ENCODE measurements around the gene ABHD8. TPM values are rescaled to one million over a fixed set of nuclear protein-coding genes. Genes with fewer than 3 reads are reported as not detected.
A peak's percentile ranks its signal among the peaks of the same experiment; 100 is the strongest.

The ABHD8 gene
- total RNA-seq, 1 donor from 2014 or later, result 12.9 TPM

GRCh38 chr19:17268754-17269153, 34.5 kb downstream of the ABHD8 start:
- DNase-seq (ENCODE audit: low spot score), result no peak

- DNase-seq (ENCODE audit: low spot score), result peak; percentile 94
Measured at GRCh38 chr19:17266975-17267788, 36.0 kb downstream of the ABHD8 start, which contains the start of gene BABAM1. Gene BABAM1 (plus strand): TSS chr19:17267443. CDS start chr19:17268807, 1,364 bp downstream.

- DNase-seq (ENCODE audit: low spot score), result no peak
Measured at GRCh38 chr19:17266589-17266974, 36.6 kb downstream of the ABHD8 start.

GRCh38 chr19:17266026-17266425, 37.2 kb downstream of the ABHD8 start:
- no peak for DNase-seq (ENCODE audit: low spot score)

GRCh38 chr19:17264641-17264979, 38.6 kb downstream of the ABHD8 start, which contains the start of gene USHBP1:
Gene USHBP1 (minus strand): TSS chr19:17264745. CDS start chr19:17264299, 446 bp downstream.
- no peak for DNase-seq (ENCODE audit: low spot score)

- DNase-seq (ENCODE audit: low spot score), result no peak
Measured at GRCh38 chr19:17263712-17264640, 39.2 kb downstream of the ABHD8 start.

GRCh38 chr19:17262557-17262956, 40.7 kb downstream of the ABHD8 start:
- no peak for DNase-seq (ENCODE audit: low spot score)

GRCh38 chr19:17260842-17261325, 42.3 kb downstream of the ABHD8 start:
- DNase-seq (ENCODE audit: low spot score), result no peak

GRCh38 chr19:17259934-17260333, 43.3 kb downstream of the ABHD8 start:
- no peak for DNase-seq (ENCODE audit: low spot score)

GRCh38 chr19:17259118-17259780, 44.0 kb downstream of the ABHD8 start:
- DNase-seq (ENCODE audit: low spot score), result no peak

- DNase-seq (ENCODE audit: low spot score), result no peak
Measured at GRCh38 chr19:17256130-17256529, 47.1 kb downstream of the ABHD8 start.

- no peak for DNase-seq (ENCODE audit: low spot score)
Measured at GRCh38 chr19:17255150-17255621, 48.0 kb downstream of the ABHD8 start.

GRCh38 chr19:17254636-17255035, 48.6 kb downstream of the ABHD8 start:
- DNase-seq (ENCODE audit: low spot score), result no peak

- no peak for DNase-seq (ENCODE audit: low spot score)
Measured at GRCh38 chr19:17249887-17250548, 53.2 kb downstream of the ABHD8 start.

GRCh38 chr19:17248011-17248776, 55.0 kb downstream of the ABHD8 start:
- DNase-seq (ENCODE audit: low spot score), result no peak

GRCh38 chr19:17246681-17247425, 56.4 kb downstream of the ABHD8 start:
- DNase-seq (ENCODE audit: low spot score), result no peak

GRCh38 chr19:17245535-17245984, 57.7 kb downstream of the ABHD8 start, which contains the start of gene NR2F6:
Gene NR2F6 (minus strand): TSS chr19:17245919. CDS start chr19:17245220, 699 bp downstream.
- DNase-seq (ENCODE audit: low spot score), result no peak

GRCh38 chr19:17244618-17245534, 58.3 kb downstream of the ABHD8 start:
- no peak for DNase-seq (ENCODE audit: low spot score)

All from mesenteric fat pad (tissue), 1 donor.